Hindlimb muscle (tissue), 1 donor: ENCODE measurements around the gene CTIF. TPM values are rescaled to one million over a fixed set of nuclear protein-coding genes. Genes with fewer than 3 reads are reported as not detected.

Experiments used
- DNase-seq: peaks from one replicate; pipeline ENCODE4 v3.0.0-alpha.2; 2013
- polyA plus RNA-seq: library from polyadenylated mRNA; unstranded; fragments of 120-200 nt; gene quantifications from one replicate; pipeline ENCODE4 v1.2.1, GENCODE V29; 2013; ENCODE audit not compliant: insufficient read length

The CTIF gene
- polyA plus RNA-seq, 1 donor, result 47.1 TPM

DNA sequence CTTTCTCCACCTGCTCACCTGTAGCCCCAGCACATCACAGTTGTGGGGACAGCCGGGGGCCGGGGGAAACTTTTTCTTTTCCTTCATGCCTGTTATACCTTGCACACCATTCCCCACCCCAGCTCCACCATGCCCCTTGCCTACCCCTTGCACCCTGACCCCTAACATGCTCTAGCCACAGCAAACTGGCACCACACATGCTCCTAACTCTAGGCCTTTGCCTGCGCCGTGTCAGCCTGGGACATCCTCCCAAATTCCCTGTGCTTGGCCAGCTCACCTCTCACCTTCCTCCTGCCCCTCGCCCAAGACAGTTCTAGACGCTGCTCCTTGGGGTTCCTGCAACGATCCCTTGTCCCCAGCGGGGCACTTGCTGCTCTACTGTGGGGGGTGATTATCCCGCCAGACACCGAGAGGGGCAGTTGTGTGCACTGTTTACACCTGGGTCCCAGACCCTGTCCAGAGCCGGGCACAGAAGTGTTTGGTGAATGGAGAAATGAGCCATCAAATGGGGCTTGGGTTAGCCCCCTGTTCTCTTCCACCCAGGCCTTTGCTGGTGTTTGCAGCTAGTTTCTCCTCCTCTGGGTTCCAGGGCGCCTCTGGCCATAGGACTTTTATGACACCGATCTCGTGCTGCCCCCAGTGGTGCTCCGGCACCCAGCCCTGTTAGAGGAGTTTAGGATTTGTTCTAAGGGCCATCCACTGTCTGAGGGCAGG is 129.8 kb downstream of the CTIF start:
- DNase-seq, result no peak

DNA sequence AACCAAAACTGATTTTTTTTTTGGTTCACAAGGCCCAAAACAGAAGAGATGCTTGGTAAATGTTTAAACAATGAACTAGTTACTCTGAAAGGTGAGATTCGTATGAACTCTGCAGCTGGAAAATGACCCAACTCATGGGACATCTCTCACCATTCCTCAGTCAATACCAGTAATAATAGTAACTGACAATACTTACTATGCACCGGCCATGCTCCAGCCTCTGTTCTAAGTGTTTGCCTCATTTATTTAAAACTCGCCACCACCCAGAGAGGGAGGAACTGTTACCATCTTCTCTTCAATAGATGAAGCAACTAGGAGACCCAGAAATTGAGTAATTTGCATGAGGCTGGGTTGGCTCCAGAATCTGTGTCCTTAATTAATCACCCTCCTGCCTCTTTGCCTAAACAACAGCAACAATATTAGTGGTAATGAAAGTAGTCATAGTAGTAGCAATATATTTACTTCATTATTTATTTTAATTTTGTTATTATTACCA is 130.4 kb downstream of the CTIF start:
- no peak for DNase-seq

DNA sequence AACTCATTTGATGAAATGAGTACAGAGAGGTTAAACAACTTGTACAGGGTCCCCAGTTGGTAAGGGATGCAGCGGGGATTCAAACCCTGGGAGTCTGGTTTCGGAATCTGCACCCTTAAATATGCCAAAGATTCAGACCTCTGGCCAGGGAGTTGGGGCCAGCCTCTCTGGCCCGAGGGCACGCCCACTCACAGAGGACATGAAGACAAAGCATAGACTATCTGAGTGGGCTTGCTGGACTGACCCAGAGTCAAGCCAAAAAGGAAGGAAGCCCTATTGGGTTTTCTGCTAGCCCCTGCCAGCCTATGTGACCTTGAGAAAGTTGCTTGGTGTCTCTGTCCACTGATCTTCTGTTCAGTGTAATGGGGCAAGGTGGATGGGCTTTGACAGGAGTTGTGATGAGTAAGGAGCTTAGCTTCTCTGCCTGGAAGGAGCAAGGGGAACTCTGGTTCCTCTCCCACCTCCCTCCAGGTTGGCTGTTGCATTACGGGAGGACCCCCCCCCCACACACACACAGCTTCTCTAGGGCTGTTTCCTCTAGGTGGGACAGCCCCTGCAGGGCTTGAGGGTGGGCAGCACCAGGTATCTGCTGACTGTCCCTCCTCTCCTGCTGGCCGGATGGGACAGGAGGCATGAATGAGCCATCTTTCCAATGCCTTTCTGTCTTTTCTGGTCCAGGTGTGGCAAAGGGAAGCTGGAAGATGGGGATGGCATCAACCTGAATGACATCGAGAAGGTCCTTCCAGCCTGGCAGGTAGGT is 131.3 kb downstream of the CTIF start:
- DNase-seq, result no peak

DNA sequence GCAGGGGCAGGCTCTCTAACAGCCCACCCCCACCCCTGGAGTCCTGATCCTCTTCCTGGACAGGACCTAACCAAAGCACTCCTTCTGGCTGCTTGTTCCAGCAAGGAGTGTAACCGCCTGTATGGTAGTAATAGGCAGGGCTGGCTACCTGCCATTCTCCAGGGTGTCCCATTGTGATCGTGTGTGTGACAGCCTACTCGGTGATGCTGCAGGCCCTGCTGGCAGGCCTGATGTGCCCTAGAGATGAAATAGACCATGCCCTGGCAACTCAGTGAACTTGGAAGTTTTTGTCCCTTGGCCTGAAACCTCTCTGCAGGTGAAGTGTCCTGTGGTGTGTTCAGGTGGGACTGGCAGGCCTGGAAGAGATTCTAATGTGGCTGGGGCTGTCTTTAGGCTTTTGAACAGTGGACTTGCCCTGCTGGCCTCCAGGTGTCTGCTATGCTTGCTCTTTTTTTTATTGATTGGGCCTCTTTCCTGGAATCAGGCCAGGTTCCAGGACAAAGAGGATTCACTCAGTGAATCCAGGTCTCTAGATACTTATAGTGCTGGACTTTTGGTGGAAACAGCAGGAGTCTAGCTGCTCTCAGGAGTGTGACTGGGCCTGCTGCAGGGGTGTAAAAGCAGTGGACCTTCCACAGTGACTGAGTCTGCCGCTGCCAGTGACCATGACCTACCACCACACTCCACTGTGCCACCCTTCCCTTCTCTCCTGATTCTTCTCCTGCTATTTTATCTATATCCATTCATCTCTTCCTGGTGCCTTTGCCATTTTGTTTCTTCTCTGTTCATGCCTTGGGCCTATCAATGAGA is 132.1 kb downstream of the CTIF start:
- no peak for DNase-seq

DNA sequence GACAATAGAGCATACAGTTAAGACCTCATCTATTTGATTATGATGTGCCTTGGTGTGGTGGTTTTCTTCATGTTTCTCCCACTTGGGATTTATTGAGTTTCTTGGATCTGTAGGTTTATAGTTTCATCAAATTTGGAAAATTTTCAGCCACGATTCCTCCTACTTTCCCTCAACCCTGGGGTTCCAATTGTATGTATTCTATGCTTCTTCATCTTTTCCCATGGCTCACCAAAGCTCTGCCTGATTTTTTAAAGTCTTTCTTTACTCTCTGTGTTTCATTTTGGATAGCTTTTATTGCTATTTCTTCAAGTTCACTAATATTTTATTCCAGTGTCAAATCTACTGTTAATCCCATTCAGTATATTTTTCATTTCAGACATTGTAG is 132.7 kb downstream of the CTIF start:
- DNase-seq, result no peak

DNA sequence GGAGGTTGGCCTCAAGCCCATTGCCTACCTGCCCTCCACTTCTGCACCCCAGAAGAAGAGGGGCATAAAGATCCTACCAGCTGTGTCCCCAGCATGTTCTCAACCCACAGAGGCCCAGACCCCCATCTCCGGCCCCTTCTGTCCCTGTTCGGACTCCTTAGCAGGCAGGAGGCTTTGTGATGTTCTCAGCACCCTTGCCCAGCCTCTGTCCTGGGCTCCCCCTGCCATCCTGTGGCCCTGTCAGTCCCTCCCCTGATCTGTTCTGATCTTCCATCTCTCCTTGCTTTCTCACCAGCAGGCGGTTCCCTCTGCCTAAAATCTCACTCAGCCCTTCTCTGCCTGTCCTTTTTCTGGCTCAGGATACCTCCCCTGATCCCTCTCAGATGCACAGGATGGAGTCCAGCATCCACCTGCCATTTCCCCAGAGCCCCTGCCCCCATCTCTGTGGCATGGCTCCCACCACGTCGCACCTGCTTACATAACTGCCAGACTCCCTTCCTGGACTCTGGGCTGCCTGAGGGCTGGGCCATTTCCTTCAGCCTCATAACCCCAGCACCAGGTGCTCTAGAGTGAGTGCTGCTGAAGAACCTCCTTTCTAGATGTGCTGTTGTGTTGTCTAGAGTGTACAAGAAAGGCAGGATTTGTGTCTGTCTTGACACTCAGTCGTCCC is 134.0 kb downstream of the CTIF start:
- DNase-seq, result no peak

DNA sequence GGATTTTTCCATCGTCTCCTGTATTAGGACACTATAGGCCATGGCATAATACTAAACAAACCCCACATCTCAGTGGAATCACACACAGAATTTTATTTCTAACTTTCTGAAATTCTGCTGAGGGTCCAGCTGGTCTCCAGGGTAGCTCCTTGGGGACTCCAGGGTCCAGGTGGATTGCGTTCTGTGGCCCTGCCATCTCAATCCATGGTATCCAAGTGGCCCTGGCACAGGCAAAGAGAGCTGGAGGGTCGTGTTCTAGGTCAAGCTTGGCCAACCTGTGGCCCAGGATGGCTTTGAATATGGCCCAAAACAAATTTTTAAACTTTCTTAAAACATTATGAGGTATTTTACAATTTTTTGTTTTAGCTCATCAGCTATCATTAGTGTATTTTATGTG is 134.6 kb downstream of the CTIF start:
- no peak for DNase-seq

DNA sequence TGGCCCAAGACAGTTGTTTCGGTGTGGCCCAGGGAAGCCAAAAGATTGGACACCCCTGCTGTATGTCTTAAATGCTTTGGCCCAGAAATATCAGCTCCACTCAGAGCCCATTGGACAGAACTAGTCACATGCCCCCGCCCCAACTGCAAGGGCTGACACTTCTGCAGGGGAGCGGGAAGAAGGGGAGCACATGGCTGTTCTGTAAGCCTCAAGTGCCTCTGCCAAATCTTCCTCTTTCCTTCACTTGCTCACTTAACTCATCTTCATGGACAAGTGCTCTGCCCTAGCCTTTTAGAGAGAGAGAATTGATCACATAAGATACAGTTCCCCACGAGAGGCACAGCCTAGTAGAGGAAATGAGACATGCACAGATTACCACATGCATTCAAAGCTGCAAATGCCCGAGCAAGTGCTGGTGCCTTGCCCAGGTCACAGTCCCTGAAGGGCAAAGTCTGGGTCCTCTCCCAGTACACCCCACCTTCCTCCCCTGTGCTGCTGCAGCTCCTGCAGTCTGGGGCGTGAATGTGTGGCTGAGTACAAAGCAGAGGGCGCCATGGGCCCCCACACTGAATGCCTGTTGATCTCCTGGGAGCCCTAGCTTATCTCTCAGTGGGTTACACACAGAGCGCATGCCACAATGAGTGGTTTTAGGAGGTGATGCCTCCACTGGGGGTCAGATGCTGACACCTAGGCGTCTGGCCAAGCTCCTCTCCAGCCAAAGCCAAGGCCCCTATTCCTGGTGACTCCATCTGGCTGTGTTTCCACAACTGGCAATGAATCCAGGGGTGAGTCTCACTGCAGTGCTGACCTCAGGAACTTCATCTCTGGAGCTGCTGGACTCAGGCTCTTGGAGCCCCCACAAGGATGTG is 135.3 kb downstream of the CTIF start:
- no peak for DNase-seq

DNA sequence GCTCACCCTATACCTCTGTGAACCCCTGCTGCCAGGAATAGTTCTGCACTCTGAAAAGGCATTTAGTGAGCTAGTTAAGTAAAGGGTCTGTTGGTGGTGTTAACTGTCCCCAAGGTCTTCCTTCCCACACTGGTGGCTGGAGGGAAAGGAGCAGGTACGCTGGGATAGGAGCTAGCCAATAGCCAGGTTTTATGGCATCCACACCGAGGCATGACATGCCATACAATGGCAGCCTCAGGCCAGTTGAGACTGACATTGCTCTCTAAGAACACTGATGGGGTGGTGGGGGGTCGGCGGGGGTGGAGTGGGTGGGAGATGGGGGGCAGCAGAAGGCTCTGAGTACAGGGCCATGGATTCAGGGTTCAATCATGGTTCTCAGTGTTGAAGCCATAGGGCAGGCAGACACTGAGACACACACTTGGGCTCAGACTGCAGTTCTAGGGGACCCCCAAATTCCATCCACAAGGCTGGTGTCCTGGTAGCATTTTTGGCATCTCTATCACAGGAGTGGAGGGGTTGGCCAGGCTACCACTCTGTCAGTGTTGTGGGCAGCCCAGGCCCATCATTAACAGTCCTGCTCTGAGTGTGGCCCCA is 136.0 kb downstream of the CTIF start:
- no peak for DNase-seq

DNA sequence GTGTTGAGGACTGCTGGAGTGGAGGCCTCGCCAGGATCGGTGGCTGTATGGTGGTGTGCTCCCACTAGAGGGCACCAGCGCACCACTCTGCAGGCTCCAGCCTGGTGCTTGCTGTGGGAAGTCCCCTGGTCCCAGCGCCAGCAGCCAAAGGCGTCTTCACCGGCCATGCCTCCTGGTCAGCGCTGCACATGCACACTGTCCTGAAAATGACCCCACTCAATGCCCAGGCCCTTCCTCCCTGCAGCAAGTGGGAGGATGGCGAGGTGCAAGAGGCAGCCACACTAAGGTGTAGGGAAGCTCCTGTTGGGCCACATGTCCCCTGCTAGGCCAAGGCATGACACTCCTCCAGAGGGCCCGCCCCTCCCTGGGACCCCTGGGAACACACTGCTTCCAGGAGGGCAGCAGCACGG is 136.5 kb downstream of the CTIF start:
- DNase-seq, result peak; percentile 89

DNA sequence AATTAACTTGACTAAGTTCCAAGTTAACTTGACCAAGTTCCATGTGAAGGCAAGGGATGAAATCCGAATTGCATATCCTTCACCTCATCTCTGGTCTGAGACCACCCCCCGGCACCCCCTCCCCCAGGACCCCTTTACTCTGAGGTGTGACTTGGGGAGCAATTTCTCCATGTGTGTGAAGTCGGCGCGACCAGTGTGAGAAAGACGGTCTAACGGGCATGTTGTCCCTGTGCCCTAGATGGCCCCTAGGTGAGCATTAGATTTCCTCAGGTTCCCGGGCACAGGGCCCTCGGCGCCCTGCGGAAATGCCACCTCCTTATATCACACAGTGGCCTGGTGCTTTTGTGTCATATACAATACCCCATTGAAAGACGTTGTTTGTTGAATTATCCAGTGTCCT is 137.1 kb downstream of the CTIF start:
- DNase-seq, result no peak

DNA sequence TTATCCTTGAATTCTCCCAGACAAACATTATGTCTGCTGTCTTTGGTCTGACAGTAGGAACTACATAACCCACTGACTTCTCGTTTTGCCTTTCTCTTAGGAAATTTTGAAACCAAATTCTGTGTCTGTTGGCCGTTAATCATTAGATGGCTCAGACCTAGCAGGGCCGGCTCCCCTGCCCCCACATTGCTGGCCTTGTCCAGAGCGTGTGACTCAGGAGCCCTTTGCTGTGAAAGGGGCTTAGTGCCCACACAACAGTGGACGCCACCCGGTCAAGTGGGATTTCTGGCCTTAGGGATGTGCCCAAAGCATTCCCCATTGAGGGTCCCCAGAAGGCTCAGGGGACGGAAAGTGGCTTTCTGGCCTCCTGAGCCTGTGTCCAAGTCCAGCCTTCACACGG is 137.5 kb downstream of the CTIF start:
- DNase-seq, result no peak

DNA sequence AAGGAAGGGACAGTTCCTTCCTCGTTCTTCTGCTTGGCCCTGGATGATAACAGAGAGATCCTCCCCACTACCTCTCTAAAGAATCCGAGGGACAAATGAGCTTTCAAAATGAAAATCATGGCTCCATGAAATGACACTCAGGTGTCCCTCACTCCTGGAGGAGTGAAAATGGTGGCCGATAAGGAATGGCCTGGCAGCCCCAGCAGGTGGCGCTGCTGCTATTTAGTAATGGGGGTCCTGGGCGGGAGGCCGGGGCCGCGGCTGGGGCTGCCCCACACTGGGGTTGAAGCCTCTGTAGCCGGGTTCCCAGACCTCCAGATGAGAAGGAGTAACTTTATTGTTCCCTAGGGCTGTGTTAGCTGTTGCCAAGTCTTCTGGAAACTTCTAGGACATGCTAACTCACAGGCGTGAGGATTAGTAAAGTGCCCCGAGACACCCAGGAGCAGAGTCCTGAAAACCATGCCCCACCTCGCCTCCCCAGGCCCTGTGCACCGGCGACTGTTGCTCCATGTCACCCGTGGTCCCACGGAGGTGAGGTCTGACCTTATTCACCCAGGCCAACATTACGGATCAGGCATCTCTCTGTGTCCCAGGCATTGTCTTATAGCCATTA is 138.0 kb downstream of the CTIF start:
- DNase-seq, result peak; percentile 62

DNA sequence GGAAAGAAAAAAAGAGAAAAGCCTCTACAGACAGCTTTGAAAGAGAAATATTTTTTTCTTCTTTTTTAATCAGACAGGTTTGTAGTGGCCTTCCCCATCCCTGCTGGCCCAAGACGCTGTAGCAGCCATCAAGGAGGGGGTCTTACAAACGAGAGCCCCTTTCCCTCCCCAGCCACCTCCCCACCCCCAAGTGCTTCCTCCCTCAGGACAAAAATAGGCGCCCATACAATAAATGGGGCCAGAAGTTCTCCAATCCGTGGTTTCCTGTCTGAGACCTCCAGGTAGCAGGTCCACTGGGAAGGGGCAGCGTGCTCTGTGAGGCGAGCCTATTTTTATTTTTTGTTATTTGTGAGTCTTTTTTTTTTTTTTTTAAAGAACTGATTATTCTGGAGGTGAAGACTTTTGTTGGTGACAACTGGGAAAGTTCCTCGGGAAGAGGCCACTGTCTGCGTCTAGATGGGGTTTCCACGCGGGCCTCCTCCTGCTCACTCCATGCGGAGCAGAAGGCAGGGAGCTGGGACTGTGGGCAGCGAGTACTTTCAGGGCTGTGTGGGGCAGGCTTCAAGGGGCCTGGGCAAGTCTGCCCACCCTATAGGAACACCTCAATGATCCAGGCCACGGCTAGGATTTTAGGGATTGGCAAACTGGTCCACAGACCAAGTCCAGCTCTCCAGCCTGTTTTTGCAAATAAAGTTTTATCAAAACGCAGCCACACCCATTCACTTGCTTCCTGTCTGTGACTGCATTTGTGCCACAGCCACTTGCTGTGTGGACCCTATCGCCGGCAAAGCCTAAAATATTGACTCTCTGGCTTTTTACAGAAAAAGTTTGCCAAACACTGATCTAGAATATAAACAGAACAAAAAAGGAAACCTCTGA is 139.6 kb downstream of the CTIF start:
- DNase-seq, result no peak

DNA sequence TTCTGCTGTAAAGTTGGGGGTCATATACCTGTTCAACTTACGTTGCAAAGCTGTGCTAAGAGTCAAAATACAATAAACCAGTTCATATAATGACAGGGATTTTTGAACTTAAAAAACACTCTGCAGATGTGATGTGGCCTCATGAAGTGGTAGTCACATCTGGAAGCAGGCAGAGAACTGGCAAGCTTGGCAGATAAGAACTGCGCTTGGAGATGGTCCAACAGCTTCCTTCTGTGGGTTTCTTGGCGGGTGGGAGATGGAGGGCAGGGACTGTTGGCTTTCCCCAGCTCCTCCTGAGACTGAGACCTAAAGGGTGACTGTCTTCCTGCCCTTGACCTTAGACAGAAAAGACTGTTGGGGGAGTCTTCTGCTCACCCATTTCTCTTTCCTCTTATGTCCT is 140.4 kb downstream of the CTIF start:
- DNase-seq, result no peak

DNA sequence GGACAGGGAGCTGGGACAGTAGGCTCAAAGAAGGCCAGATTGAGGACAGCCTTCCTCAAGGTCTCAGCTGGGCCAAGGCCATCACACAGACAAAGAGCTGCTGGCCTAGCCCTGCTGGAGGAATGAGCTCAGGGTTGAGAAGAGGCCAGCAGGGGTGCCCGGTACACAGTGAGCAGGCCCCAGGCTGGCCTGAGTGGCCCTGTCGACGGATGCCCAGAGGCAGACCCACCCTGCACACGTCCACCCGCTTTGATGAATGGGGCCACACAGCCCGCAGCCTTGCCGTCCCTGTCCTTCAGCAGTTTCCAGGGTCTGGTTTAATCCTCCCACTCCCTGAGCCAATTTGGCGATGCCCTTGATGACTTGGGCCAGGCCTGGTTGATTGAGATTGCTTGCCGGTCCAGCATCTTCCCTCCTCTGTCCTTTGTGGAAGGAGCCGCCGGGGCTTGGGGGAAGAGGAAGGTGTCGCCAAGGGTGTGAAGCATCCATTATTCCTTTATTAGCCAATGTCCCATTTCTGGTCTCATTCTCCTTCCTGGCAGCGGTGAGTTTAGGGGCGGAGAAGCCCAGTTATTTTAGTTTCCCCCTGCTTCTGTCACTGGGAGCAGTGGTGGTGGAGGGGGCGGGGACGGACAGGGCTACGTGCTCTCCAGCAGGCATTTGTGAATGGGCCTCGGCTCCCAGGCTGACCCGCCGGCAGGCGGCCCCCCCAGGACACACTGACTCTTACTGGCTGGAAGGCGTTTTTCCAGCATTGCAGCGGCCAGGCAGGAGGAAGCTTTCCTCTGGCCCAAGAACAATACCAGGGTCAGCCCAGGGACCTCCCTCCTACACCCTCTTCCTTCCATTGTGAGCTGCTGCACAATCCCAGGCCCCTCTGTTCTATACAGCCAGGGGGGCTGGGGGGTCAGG is 141.8 kb downstream of the CTIF start:
- DNase-seq, result peak; percentile 37

DNA sequence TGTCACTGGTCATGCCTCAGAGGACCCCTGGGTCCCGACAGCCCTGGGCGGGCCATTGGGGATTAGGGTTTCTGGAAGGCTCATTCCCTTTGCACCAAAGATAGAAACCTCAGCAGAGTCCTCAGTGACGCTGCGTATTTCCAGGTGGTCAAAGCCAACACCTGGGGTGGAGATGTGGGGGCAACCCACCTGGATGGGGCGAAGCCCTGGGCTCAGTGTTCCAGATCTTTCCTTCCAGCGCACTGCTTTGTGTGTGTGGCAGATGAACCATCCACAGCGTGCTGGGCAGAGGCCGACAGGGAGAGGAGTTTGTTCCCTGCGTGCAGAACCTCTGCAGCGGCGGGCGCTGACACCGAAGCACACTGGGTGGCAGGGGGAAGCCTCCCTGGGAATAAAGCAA is 143.9 kb downstream of the CTIF start:
- no peak for DNase-seq

DNA sequence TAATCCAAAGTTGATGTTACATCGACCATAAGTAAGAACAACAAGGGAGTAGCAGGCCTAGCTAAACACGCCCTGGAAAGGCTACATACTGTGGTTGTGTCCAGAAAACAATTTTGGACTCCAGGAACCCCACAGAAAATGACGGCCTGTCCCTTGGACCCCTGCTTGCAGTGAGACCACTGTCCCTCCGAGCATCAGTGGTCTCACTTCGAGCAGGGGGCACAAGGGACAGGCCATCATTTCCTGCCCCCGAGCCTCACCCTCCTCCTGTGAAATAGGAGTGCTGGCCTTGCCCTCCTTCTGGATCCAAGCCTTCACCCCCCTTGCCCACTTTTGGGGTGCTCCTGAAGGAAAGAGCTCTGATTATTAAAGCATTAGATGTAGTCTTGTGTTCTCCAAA is 144.4 kb downstream of the CTIF start:
- DNase-seq, result no peak

DNA sequence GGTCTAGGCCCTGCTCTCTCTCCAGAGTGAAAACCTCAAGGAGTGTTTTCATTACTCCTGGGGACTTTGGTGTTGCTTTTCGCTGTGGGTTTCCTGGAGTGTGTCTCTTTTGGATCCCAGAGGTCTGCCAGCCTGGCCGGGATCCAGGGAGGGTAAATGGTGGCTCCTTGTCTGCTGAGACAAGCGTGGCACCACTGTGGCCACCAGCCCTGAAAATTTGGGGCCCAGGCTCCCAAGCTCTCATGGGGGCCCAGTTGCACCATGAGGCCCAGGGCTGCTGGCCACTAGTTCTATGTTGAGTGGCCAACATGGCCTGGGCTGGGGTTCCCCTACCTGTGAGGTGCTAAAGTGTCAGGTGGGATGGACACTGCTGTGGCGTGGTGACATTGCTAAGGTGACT is 144.8 kb downstream of the CTIF start:
- DNase-seq, result no peak
